Vagina (tissue), 2 donors: ENCODE data around the gene NUDT14. TPM values are rescaled to one million over a fixed set of nuclear protein-coding genes. Genes with fewer than 3 reads are reported as not detected.

ENCODE experiments used
- DNase-seq, 2 donors: peaks; one replicate each; pipeline ENCODE4 v3.0.0-alpha.2; 2017; ENCODE audit errors: extremely low spot score in 2 of 2
- H3K27ac ChIP-seq: fragments of 200-600 bp; sonication (generic); one replicate; pipeline ENCODE4 v1.5.1; 2019
- H3K27me3 ChIP-seq: fragments of 200-600 bp; sonication (generic); one replicate; pipeline ENCODE4 v1.5.1; 2019
- H3K36me3 ChIP-seq, 2 donors: fragments of 200-600 bp; sonication (generic); one replicate each; pipeline ENCODE4 v1.5.1; 2017 to 2019
- H3K4me1 ChIP-seq: fragments of 200-600 bp; sonication (generic); one replicate; pipeline ENCODE4 v1.5.1; 2019
- H3K4me3 ChIP-seq, 2 donors: fragments of 200-600 bp; sonication (generic); 1 replicate in 1 of 2; 2 replicates in 1 of 2; pipeline ENCODE4 v1.5.1; 2016 to 2019
- H3K9me3 ChIP-seq: fragments of 200-600 bp; sonication (generic); one replicate; pipeline ENCODE4 v1.5.1; 2019
- CTCF ChIP-seq, 3 experiments: fragments of 450-650 bp in 2 of 3; fragments of 200-600 bp in 1 of 3; sonication (generic) in 1 of 3; IDR thresholded peaks; one replicate each; pipeline ENCODE4 v1.5.1; 2017 to 2019; ENCODE audit warnings: antibody characterized with exemption in 3 of 3, mild to moderate bottlenecking in 2 of 3, moderate library complexity in 2 of 3
- POLR2A ChIP-seq, 2 donors: fragments of 450-650 bp; IDR thresholded peaks; one replicate each; pipeline ENCODE4 v1.6.1; 2017; ENCODE audit warnings: antibody characterized with exemption in 2 of 2, mild to moderate bottlenecking in 2 of 2, moderate library complexity in 2 of 2
- POLR2AphosphoS5 ChIP-seq, 2 donors: sonication (generic); formaldehyde crosslinking; IDR thresholded peaks; one replicate each; pipeline ENCODE4 v1.9.0; 2017; ENCODE audit warnings: antibody characterized with exemption in 2 of 2, mild to moderate bottlenecking in 2 of 2, low read depth in 1 of 2; ENCODE audit not compliant: insufficient read depth in 1 of 2
- intact Hi-C: fragments of 100-400 bp; cut with DNase I; formaldehyde crosslinking; loops from one replicate; pipeline ENCODE4 v1.15.1; 2023
- total RNA-seq: library from RNA; depleted of rRNA; stranded (reverse); fragments of >200 nt; gene quantifications from one replicate; pipeline ENCODE4 v1.2.3, GENCODE V29; 2016

NUDT14 gene
- total RNA-seq, 1 donor from 2014 or later: 11.0 TPM

- no peaks in the 10 kb centered on the region for H3K27me3 ChIP-seq
- no peaks in the 10 kb centered on the region for H3K4me1 ChIP-seq
- H3K36me3 ChIP-seq: no peaks in the 10 kb centered on the region
- no peak for DNase-seq
- intact Hi-C loops: no loop called here
- H3K9me3 ChIP-seq: no peaks in the 10 kb centered on the region
- no peak overlapping the region for H3K4me3 ChIP-seq
- H3K27ac ChIP-seq: no peak overlapping the region
- TF ChIP-seq CTCF (IDR thresholded peaks at IDR 0.05): no peak
- no peak for TF ChIP-seq POLR2A (IDR thresholded peaks at IDR 0.05)
- TF ChIP-seq POLR2AphosphoS5 (IDR thresholded peaks at IDR 0.05; ENCODE audit: insufficient read depth in 1 of 2, low read depth in 1 of 2): no peak
Measured at GRCh38 chr14:105140581-105140980, 40.5 kb downstream of the NUDT14 start.

- H3K9me3 ChIP-seq: no peaks in the 10 kb centered on the region
- no peak overlapping the region for H3K4me3 ChIP-seq
- H3K27ac ChIP-seq: no peak overlapping the region
- no peaks in the 10 kb centered on the region for H3K4me1 ChIP-seq
- TF ChIP-seq POLR2AphosphoS5 (IDR thresholded peaks at IDR 0.05; ENCODE audit: insufficient read depth in 1 of 2, low read depth in 1 of 2) (no peak), CTCF (IDR thresholded peaks at IDR 0.05) (no peak), POLR2A (IDR thresholded peaks at IDR 0.05) (no peak)
- no peak for DNase-seq
- H3K27me3 ChIP-seq: no peaks in the 10 kb centered on the region
- H3K36me3 ChIP-seq: no peaks in the 10 kb centered on the region
- intact Hi-C loops: no loop called here
Measured at GRCh38 chr14:105139831-105140239, 41.3 kb downstream of the NUDT14 start.

GRCh38 chr14:105139212-105139825, 41.8 kb downstream of the NUDT14 start:
- H3K9me3 ChIP-seq: no peaks in the 10 kb centered on the region
- H3K27me3 ChIP-seq: no peaks in the 10 kb centered on the region
- intact Hi-C loops: no loop called here
- H3K27ac ChIP-seq: no peak overlapping the region
- H3K36me3 ChIP-seq: no peaks in the 10 kb centered on the region
- TF ChIP-seq CTCF (IDR thresholded peaks at IDR 0.05): no peak
- TF ChIP-seq POLR2AphosphoS5 (IDR thresholded peaks at IDR 0.05; ENCODE audit: insufficient read depth in 1 of 2, low read depth in 1 of 2): no peak
- TF ChIP-seq POLR2A (IDR thresholded peaks at IDR 0.05): no peak
- no peak for DNase-seq
- no peak overlapping the region for H3K4me3 ChIP-seq
- no peaks in the 10 kb centered on the region for H3K4me1 ChIP-seq

- Histone ChIP-seq H3K27me3 (no peaks in the 10 kb centered on the region), H3K9me3 (no peaks in the 10 kb centered on the region), H3K36me3 (no peaks in the 10 kb centered on the region), H3K27ac (no peak overlapping the region), H3K4me1 (no peaks in the 10 kb centered on the region), H3K4me3 (no peak overlapping the region)
- intact Hi-C loops: no loop called here
- TF ChIP-seq POLR2A (IDR thresholded peaks at IDR 0.05) (no peak), CTCF (IDR thresholded peaks at IDR 0.05) (no peak), POLR2AphosphoS5 (IDR thresholded peaks at IDR 0.05; ENCODE audit: insufficient read depth in 1 of 2, low read depth in 1 of 2) (no peak)
- no peak for DNase-seq
Measured at GRCh38 chr14:105138551-105139111, 42.5 kb downstream of the NUDT14 start.

- Histone ChIP-seq H3K4me1 (no peaks in the 10 kb centered on the region), H3K27ac (no peak overlapping the region), H3K4me3 (no peak overlapping the region), H3K9me3 (no peaks in the 10 kb centered on the region), H3K27me3 (no peaks in the 10 kb centered on the region), H3K36me3 (no peaks in the 10 kb centered on the region)
- intact Hi-C loops: no loop called here
- no peak for TF ChIP-seq POLR2A (IDR thresholded peaks at IDR 0.05)
- TF ChIP-seq POLR2AphosphoS5 (IDR thresholded peaks at IDR 0.05; ENCODE audit: insufficient read depth in 1 of 2, low read depth in 1 of 2): no peak
- no peak for TF ChIP-seq CTCF (IDR thresholded peaks at IDR 0.05)
- DNase-seq: no peak
Measured at GRCh38 chr14:105138021-105138541, 43.0 kb downstream of the NUDT14 start.
